B cell (primary cell): ENCODE data around the gene CAPN15.

Experiments
- EZH2 ChIP-seq: IDR thresholded peaks from 2 replicates; pipeline ENCODE4 v1.6.1; 2012; ENCODE audit warnings: borderline replicate concordance, low read depth, mild to moderate bottlenecking, moderate library complexity, low read length; ENCODE audit not compliant: insufficient read depth, poor library complexity, severe bottlenecking
- TF ChIP-seq, protein P1 (sequence below): fragments of 200-600 bp; IDR thresholded peaks from one replicate; pipeline ENCODE4 v1.8.0; 2022; ENCODE audit warnings: antibody characterized with exemption, mild to moderate bottlenecking

GRCh38 chr16:554640-555365 is 27.3 kb downstream of the CAPN15 start:
- TF ChIP-seq, protein P1, sequence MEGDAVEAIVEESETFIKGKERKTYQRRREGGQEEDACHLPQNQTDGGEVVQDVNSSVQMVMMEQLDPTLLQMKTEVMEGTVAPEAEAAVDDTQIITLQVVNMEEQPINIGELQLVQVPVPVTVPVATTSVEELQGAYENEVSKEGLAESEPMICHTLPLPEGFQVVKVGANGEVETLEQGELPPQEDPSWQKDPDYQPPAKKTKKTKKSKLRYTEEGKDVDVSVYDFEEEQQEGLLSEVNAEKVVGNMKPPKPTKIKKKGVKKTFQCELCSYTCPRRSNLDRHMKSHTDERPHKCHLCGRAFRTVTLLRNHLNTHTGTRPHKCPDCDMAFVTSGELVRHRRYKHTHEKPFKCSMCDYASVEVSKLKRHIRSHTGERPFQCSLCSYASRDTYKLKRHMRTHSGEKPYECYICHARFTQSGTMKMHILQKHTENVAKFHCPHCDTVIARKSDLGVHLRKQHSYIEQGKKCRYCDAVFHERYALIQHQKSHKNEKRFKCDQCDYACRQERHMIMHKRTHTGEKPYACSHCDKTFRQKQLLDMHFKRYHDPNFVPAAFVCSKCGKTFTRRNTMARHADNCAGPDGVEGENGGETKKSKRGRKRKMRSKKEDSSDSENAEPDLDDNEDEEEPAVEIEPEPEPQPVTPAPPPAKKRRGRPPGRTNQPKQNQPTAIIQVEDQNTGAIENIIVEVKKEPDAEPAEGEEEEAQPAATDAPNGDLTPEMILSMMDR: no peak
- no peak for TF ChIP-seq EZH2
